ENCODE measurements around the gene ERICH6.

ERICH6 gene

DNA sequence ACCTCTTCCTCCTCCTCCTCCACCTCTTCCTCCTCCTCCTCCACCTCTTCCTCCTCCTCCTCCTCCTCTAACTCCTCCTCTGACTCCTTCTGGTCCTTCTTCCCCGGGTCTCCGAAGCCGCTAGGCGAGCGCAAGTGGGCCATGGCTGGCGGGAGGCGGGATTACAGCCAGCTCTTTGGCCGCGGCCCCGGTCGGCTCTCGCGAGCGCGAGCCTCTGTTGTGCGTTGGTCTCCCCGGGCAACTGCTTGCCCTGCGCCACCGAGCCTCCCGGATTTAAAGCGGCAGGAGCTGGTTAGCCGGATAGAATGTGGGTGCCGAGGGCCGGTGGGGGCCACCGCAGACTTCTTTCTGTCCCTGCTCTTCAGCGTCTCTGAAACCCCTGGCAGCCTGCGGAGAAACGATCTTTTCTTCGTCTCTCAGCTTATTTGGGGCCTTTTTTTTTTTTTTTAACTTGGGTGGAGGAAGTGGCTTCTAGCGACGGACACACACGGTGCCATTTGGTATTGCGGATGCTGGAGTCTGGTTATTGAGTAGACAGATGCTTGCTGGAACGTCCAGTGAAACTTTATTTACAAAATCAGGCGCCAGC, at the start of gene ERICH6:
Gene ERICH6, minus strand, starts transcription at position 165 of the 589 bp plus-strand sequence. Its CDS starts 22 bp downstream, at position 143.
- H3K4me3 ChIP-seq (ENCODE audit: low read depth, low read length), result peak within 1 kb of the TSS; percentile 56
- TF ChIP-seq, protein P1, sequence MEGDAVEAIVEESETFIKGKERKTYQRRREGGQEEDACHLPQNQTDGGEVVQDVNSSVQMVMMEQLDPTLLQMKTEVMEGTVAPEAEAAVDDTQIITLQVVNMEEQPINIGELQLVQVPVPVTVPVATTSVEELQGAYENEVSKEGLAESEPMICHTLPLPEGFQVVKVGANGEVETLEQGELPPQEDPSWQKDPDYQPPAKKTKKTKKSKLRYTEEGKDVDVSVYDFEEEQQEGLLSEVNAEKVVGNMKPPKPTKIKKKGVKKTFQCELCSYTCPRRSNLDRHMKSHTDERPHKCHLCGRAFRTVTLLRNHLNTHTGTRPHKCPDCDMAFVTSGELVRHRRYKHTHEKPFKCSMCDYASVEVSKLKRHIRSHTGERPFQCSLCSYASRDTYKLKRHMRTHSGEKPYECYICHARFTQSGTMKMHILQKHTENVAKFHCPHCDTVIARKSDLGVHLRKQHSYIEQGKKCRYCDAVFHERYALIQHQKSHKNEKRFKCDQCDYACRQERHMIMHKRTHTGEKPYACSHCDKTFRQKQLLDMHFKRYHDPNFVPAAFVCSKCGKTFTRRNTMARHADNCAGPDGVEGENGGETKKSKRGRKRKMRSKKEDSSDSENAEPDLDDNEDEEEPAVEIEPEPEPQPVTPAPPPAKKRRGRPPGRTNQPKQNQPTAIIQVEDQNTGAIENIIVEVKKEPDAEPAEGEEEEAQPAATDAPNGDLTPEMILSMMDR (IDR thresholded peaks at IDR 0.05; ENCODE audit: control insufficient read depth, extremely low read depth, insufficient read depth), result no peak
- peak; percentile 46 for DNase-seq (ENCODE audit: low read depth)

DNA sequence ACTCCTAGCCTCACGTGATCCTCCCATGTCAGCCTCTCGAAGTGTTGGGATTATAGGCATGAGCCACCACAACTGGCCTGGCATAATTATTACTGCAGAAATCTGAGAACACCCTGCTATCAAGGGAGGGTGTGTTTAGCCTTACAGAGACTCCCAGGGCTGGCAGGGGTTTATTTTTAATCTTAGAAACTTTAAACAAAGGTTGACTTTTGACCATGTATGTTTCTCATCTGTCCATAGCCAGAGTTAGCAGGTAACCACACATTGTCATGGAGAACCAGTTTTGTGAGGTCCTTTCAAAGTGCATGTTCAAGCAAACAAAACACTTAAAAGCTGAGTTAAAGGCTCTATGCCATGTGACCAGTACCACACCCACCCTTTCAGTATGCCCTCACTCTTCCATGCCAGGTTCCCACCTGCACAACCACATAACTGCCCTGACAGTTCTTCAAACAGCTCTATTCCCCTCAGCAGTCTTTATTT, 48.1 kb upstream of the ERICH6 start:
- TF ChIP-seq, protein P1 (IDR thresholded peaks at IDR 0.05; ENCODE audit: control insufficient read depth, extremely low read depth, insufficient read depth), result no peak

GRCh38 chr3:150749255-150749654, 45.5 kb upstream of the ERICH6 start:
- TF ChIP-seq, protein P1 (IDR thresholded peaks at IDR 0.05; ENCODE audit: control insufficient read depth, extremely low read depth, insufficient read depth), result no peak
- H3K4me3 ChIP-seq (ENCODE audit: low read depth, low read length), result no peak overlapping the region
- DNase-seq (ENCODE audit: low read depth), result no peak

More for the DNA sequence above, 48.1 kb upstream of the ERICH6 start:
- no peak overlapping the region for H3K4me3 ChIP-seq (ENCODE audit: low read depth, low read length)
- DNase-seq (ENCODE audit: low read depth), result peak; percentile 69

DNA sequence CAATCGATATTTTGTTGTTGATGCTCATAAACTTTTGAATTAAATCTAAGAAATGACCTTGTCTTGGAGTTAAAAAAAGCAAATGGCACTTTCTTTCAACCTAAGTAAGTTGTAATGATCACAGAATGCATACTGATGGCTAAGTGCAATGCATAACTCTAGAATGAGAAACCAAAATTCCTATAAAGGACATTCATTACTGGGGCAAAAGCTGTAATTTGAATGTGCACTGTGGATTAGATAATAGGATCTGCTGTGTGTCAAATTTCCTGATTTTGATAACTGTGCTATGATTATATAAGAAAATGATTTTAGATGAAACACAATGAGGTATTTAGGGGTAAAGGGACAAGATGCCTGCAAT, 44.9 kb upstream of the ERICH6 start:
- no peak overlapping the region for H3K4me3 ChIP-seq (ENCODE audit: low read depth, low read length)
- TF ChIP-seq, protein P1 (IDR thresholded peaks at IDR 0.05; ENCODE audit: control insufficient read depth, extremely low read depth, insufficient read depth), result no peak
- DNase-seq (ENCODE audit: low read depth), result no peak

DNA sequence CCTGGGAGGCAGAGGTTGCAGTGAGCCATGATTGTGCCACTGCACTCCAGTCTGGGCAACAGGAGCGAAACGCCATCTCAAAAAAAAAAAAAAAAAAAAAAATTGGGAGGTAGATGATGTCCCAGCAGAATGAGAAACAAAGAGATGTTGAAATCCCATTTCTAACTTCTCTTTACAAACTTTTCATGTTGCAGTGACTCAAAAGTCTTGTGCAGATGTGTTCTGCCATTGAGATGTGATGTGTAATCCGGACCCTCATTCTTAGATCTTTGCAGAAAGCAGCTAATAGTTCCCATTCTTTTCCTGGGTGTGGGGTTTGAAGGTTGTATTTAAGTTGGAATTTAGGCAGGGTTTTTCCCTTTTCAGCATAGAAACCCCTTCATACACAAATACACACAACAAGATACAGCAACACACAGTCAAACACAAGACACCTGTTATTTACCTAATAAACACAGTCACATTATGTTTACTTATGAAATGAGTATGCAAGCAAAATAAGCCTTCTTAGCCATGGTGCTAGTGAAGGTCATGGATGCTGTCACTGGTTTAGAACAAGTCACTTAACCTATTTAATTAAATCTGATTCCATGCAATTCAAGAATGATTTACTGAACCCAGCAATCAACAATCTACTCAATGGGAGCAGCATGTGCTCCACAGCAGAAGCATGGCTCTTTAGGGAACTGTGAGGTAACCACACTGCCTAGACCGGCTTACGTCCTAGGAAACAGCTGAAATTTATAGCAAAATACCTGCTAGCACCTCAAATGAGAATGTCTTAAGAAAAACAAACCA, 44.4 kb upstream of the ERICH6 start:
- peak; percentile 68 for DNase-seq (ENCODE audit: low read depth)
- no peak overlapping the region for H3K4me3 ChIP-seq (ENCODE audit: low read depth, low read length)
- TF ChIP-seq, protein P1 (IDR thresholded peaks at IDR 0.05; ENCODE audit: control insufficient read depth, extremely low read depth, insufficient read depth), result no peak

GRCh38 chr3:150746791-150747590, 43.3 kb upstream of the ERICH6 start:
- DNase-seq (ENCODE audit: low read depth), result no peak
- TF ChIP-seq, protein P1 (IDR thresholded peaks at IDR 0.05; ENCODE audit: control insufficient read depth, extremely low read depth, insufficient read depth), result no peak
- H3K4me3 ChIP-seq (ENCODE audit: low read depth, low read length), result no peak overlapping the region
